ENCODE data around the gene AKR7A3.

GRCh38 chr1:19311503-19311930, 22.9 kb upstream of the AKR7A3 start:
- TF ChIP-seq POLR2AphosphoS5 (IDR thresholded peaks at IDR 0.05), result no peak
- TF ChIP-seq, protein P1, sequence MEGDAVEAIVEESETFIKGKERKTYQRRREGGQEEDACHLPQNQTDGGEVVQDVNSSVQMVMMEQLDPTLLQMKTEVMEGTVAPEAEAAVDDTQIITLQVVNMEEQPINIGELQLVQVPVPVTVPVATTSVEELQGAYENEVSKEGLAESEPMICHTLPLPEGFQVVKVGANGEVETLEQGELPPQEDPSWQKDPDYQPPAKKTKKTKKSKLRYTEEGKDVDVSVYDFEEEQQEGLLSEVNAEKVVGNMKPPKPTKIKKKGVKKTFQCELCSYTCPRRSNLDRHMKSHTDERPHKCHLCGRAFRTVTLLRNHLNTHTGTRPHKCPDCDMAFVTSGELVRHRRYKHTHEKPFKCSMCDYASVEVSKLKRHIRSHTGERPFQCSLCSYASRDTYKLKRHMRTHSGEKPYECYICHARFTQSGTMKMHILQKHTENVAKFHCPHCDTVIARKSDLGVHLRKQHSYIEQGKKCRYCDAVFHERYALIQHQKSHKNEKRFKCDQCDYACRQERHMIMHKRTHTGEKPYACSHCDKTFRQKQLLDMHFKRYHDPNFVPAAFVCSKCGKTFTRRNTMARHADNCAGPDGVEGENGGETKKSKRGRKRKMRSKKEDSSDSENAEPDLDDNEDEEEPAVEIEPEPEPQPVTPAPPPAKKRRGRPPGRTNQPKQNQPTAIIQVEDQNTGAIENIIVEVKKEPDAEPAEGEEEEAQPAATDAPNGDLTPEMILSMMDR (IDR thresholded peaks at IDR 0.05), result no peak
